Measurements from ENCODE around the gene BUD31. TPM values are rescaled to one million over a fixed set of nuclear protein-coding genes. Genes with fewer than 3 reads are reported as not detected.

BUD31 gene
- total and polyA plus RNA-seq, 2 of the 13 experiments (the other 11 are each of a cell fraction or from before 2014, with no cell fraction given), result 35.1 to 79.1 TPM

DNA sequence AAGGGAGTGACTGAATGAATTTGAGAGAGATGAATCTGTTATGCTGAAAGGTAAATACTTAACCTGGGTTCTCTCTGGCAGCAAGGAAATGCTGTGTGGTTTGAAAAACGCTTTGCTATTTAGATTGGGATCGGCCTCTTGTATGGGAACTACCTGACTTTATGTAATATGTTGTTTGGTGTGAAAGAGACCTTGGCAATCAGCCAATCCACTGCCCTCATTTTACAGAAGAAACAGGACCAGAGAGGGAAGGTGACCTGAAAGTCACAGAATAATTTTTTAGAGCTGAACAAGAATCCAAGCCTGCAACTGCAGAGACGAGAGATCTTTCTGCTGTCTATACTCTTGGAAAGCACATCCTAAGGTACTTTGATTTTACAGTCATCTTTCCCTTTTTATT lies 1.0 kb downstream of the BUD31 start:
- BruUV-seq (replicated peaks), result no TSS peak
- POLR2A ChIA-PET, result interaction anchor here (1.4 to 1.8 kb wide), 5 partner anchors 8 to 198 kb away, joined by 3 to 8 read pairs (median 6); partner anchors contain the start of gene ARPC1A

More for the DNA sequence above, 1.0 kb downstream of the BUD31 start:
- no peak for ATAC-seq
- Histone ChIP-seq H3K27me3 (ENCODE audit: control insufficient read depth in 1 of 2, insufficient read depth in 2 of 2, low read length in 2 of 2) (peaks cover 0 to 4% of the 10 kb centered on the region in 2 experiments; a peak in 2 of 5 replicates), H3K4me2 (ENCODE audit: low read depth, low read length) (peak overlapping the region; percentile 84), H3K9ac (ENCODE audit: insufficient read depth, low read depth, low read length) (peak overlapping the region; percentile 99), H2AFZ (ENCODE audit: low read length) (no peak overlapping the region), H3K9me3 (ENCODE audit: low read length) (no peaks in the 10 kb centered on the region), H3K79me2 (ENCODE audit: insufficient read depth, low read length) (peaks cover 56% of the 10 kb centered on the region), H3K36me3 (replicated peaks in 1 of 2; ENCODE audit: control insufficient read depth in 1 of 2, insufficient read depth in 2 of 2, low read length in 2 of 2) (peaks cover 8 to 43% of the 10 kb centered on the region in 2 experiments), H3K4me1 (ENCODE audit: insufficient read depth, low read length) (peaks cover 41% of the 10 kb centered on the region), H3K27ac (ENCODE audit: extremely low read length, insufficient read depth, low read length) (peak overlapping the region; percentile 98), H4K20me1 (ENCODE audit: insufficient read depth, low read length) (peaks cover 5% of the 10 kb centered on the region; the same call in 1 of the 2 replicates), H3K4me3 (replicated peaks in 1 of 3; ENCODE audit: insufficient read depth in 1 of 3, low read depth in 2 of 3, low read length in 3 of 3) (peak overlapping the region; percentile 80 to 100 (median 93))
- intact Hi-C loops (cut with micrococcal nuclease; ENCODE audit: unreplicated experiment), result loop anchor here (2.0 to 5.0 kb wide), 2 partner anchors 38 to 55 kb away; partner anchors contain the start of gene ARPC1B
- TF ChIP-seq KLF9 (CRISPR knock-in tag; IDR thresholded peaks at IDR 0.05; ENCODE audit: low read depth) (no peak), REL (CRISPR knock-in tag; conservative IDR thresholded peaks at IDR 0.05) (no peak), ZNF773 (CRISPR knock-in tag; IDR thresholded peaks at IDR 0.05; ENCODE audit: borderline replicate concordance) (no peak), PRMT3 (CRISPR knock-in tag; IDR thresholded peaks at IDR 0.05; ENCODE audit: borderline replicate concordance, low read depth) (no peak), SIX1 (CRISPR knock-in tag; IDR thresholded peaks at IDR 0.05; ENCODE audit: borderline replicate concordance) (no peak), TGIF2 (CRISPR knock-in tag; IDR thresholded peaks at IDR 0.05) (no peak), NR3C1 (CRISPR knock-in tag; IDR thresholded peaks at IDR 0.05) (no peak), ZNF136 (CRISPR knock-in tag; IDR thresholded peaks at IDR 0.05; ENCODE audit: low read depth) (no peak), NR2C2 (CRISPR knock-in tag; IDR thresholded peaks at IDR 0.05; ENCODE audit: borderline replicate concordance) (no peak), MTA3 (CRISPR knock-in tag; IDR thresholded peaks at IDR 0.05) (no peak), IKZF4 (CRISPR knock-in tag; IDR thresholded peaks at IDR 0.05; ENCODE audit: borderline replicate concordance, low read depth, not compliant biosample characterization) (no peak)
- TF ChIP-seq, protein P1, sequence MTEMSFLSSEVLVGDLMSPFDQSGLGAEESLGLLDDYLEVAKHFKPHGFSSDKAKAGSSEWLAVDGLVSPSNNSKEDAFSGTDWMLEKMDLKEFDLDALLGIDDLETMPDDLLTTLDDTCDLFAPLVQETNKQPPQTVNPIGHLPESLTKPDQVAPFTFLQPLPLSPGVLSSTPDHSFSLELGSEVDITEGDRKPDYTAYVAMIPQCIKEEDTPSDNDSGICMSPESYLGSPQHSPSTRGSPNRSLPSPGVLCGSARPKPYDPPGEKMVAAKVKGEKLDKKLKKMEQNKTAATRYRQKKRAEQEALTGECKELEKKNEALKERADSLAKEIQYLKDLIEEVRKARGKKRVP (CRISPR knock-in tag; IDR thresholded peaks at IDR 0.05), result no peak
- TF ChIP-seq, protein P2, sequence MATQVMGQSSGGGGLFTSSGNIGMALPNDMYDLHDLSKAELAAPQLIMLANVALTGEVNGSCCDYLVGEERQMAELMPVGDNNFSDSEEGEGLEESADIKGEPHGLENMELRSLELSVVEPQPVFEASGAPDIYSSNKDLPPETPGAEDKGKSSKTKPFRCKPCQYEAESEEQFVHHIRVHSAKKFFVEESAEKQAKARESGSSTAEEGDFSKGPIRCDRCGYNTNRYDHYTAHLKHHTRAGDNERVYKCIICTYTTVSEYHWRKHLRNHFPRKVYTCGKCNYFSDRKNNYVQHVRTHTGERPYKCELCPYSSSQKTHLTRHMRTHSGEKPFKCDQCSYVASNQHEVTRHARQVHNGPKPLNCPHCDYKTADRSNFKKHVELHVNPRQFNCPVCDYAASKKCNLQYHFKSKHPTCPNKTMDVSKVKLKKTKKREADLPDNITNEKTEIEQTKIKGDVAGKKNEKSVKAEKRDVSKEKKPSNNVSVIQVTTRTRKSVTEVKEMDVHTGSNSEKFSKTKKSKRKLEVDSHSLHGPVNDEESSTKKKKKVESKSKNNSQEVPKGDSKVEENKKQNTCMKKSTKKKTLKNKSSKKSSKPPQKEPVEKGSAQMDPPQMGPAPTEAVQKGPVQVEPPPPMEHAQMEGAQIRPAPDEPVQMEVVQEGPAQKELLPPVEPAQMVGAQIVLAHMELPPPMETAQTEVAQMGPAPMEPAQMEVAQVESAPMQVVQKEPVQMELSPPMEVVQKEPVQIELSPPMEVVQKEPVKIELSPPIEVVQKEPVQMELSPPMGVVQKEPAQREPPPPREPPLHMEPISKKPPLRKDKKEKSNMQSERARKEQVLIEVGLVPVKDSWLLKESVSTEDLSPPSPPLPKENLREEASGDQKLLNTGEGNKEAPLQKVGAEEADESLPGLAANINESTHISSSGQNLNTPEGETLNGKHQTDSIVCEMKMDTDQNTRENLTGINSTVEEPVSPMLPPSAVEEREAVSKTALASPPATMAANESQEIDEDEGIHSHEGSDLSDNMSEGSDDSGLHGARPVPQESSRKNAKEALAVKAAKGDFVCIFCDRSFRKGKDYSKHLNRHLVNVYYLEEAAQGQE (IDR thresholded peaks at IDR 0.05; ENCODE audit: borderline replicate concordance in 1 of 2, low read depth in 1 of 2, low read length in 2 of 2), result no peak
- no peak for DNase-seq (ENCODE audit: low spot score)
- no peak for FAIRE-seq
- 16% methylated on average over 3 of the region's 3 CpGs for WGBS (ENCODE audit: low lambda C conversion rate)
- in situ Hi-C loops (cut with HindIII; ENCODE audit: extremely low pct_ligation_motif_present, low pct_unique_long_range_greater_than_20kb), result no loop called here
- CTCF ChIA-PET (ENCODE audit: low intra/inter-chr PET ratio, low total read pairs), result no interaction called here

Data from HepG2 (cell line).